ENCODE data around the gene PRKCE. TPM values are rescaled to one million over a fixed set of nuclear protein-coding genes. Genes with fewer than 3 reads are reported as not detected.

The PRKCE gene
- polyA plus RNA-seq, 1 experiment: 16.7 TPM

- Histone ChIP-seq H3K27me3 (ENCODE audit: control insufficient read depth, insufficient read depth, low read length) (no peaks in the 10 kb centered on the region), H3K27ac (ENCODE audit: low read depth, low read length) (no peak overlapping the region), H3K9me3 (ENCODE audit: control insufficient read depth, insufficient read depth, low read length) (peaks cover 5% of the 10 kb centered on the region), H3K4me3 (ENCODE audit: low read depth, low read length) (no peak overlapping the region)
- ChIA-PET CTCF (interaction anchor here (1.0 kb wide), 1 partner anchor 33 kb away, joined by 4 read pairs; no protein-coding TSS in a partner anchor), POLR2A (no interaction called here)
- no peak for TF ChIP-seq CTCF (IDR thresholded peaks at IDR 0.05; ENCODE audit: low read depth, low read length)
- no peak for DNase-seq (ENCODE audit: low read depth, low spot score)
Measured at GRCh38 chr2:46095830-46096229, 444.4 kb downstream of the PRKCE start.

GRCh38 chr2:46096260-46096659 lies 444.8 kb downstream of the PRKCE start:
- no peaks in the 10 kb centered on the region for H3K27me3 ChIP-seq (ENCODE audit: control insufficient read depth, insufficient read depth, low read length)
- no peak for DNase-seq (ENCODE audit: low read depth, low spot score)
- H3K27ac ChIP-seq (ENCODE audit: low read depth, low read length): no peak overlapping the region
- H3K9me3 ChIP-seq (ENCODE audit: control insufficient read depth, insufficient read depth, low read length): peaks cover 5% of the 10 kb centered on the region
- TF ChIP-seq CTCF (IDR thresholded peaks at IDR 0.05; ENCODE audit: low read depth, low read length): no peak
- CTCF ChIA-PET: interaction anchor here (1.0 kb wide), 1 partner anchor 33 kb away, joined by 4 read pairs; no protein-coding TSS in a partner anchor
- H3K4me3 ChIP-seq (ENCODE audit: low read depth, low read length): no peak overlapping the region
- POLR2A ChIA-PET: no interaction called here

GRCh38 chr2:46097714-46098480 lies 446.4 kb downstream of the PRKCE start:
- H3K27me3 ChIP-seq (ENCODE audit: control insufficient read depth, insufficient read depth, low read length): no peaks in the 10 kb centered on the region
- ChIA-PET POLR2A (interaction anchor here (0.8 to 1.9 kb wide), 6 partner anchors 15 to 239 kb away, joined by 3 to 7 read pairs (median 4); partner anchors contain the start of gene EPAS1), CTCF (interaction anchor here (0.7 to 1.4 kb wide), 5 partner anchors 27 to 197 kb away, joined by 3 to 7 read pairs (median 3); no protein-coding TSS in a partner anchor)
- H3K4me3 ChIP-seq (ENCODE audit: low read depth, low read length): no peak overlapping the region
- TF ChIP-seq CTCF (IDR thresholded peaks at IDR 0.05; ENCODE audit: low read depth, low read length): no peak
- peak overlapping the region; percentile 99 for H3K27ac ChIP-seq (ENCODE audit: low read depth, low read length)
- peaks cover 5% of the 10 kb centered on the region for H3K9me3 ChIP-seq (ENCODE audit: control insufficient read depth, insufficient read depth, low read length)
- peak; percentile 97 for DNase-seq (ENCODE audit: low read depth, low spot score)

- Histone ChIP-seq H3K27ac (ENCODE audit: low read depth, low read length) (peak overlapping the region; percentile 99), H3K4me3 (ENCODE audit: low read depth, low read length) (no peak overlapping the region), H3K9me3 (ENCODE audit: control insufficient read depth, insufficient read depth, low read length) (peaks cover 5% of the 10 kb centered on the region), H3K27me3 (ENCODE audit: control insufficient read depth, insufficient read depth, low read length) (no peaks in the 10 kb centered on the region)
- ChIA-PET POLR2A (interaction anchor here (1.4 to 1.9 kb wide), 4 partner anchors 16 to 198 kb away, joined by 3 to 7 read pairs (median 4); partner anchors contain the start of gene EPAS1), CTCF (interaction anchor here (1.3 kb wide), 1 partner anchor 36 kb away, joined by 7 read pairs; no protein-coding TSS in a partner anchor)
- no peak for TF ChIP-seq CTCF (IDR thresholded peaks at IDR 0.05; ENCODE audit: low read depth, low read length)
- peak; percentile 68 for DNase-seq (ENCODE audit: low read depth, low spot score)
Measured at GRCh38 chr2:46098621-46099062, 447.2 kb downstream of the PRKCE start.
